DMS79 treated with DMSO at 0.1 percent for 48 hours (cell line): Measurements from ENCODE around the gene NR4A2.
A peak's percentile ranks its signal among the peaks of the same experiment; 100 is the strongest.

Source experiments
- DNase-seq: peaks from one replicate; lab custom pipeline; 2025; lab: John Stamatoyannopoulos, UW

Gene NR4A2

DNA sequence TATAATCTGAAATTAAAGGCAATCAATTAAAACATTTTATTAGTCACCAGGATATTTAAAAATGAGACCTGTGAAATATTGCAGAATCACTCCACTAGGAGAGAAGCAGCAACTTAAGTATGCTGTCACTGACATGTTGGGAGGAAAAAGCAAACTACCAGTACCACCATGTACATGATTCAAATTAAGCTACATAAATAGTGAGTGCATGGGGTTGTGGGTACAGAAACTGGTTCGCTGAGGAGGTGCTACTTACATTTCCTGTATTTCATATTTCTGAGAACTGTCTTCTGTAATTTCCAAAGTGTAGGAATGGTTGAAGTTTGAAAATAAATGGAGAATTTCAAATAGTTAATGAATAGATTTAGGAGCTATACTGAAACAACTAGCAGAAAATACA, 7.9 kb upstream of the NR4A2 start:
- DNase-seq = no peak

GRCh38 chr2:156339865-156340264, 7.3 kb upstream of the NR4A2 start:
- DNase-seq = no peak

DNA sequence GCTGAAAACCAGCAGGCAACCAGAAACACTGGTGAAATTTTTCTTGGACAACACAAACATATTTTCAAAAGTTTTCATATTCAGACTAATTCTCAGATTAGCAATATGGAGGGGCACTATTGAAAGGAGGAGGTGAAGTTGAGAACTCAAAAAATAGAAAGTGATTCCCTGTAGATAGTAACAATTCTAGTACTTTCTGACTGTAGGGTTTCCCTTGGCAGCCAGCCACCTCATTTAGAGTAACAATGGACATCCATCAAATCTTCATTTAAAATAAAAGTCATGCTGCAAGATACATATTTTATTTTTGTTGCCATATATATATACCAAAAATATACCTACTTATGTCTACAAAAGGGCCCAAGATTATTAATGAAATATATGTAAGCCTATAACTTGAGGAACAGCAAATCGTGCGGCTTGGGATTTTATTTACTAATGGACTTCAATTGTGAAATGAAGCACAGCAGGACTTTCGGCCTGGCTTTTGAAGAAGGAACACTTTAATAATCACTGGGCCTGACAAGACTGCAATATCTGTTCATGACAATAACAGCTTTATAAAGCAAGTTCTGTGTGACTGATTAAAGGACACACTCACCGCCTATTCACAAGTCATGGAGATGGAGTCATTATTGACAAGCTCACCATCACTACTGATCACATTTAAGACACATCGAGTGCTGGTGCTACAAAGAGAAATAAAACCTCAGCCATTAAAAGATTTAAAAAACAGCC, 6.8 kb upstream of the NR4A2 start:
- DNase-seq = peak; percentile 90

- DNase-seq = peak; percentile 71
Observed at GRCh38 chr2:156338578-156338977, 6.1 kb upstream of the NR4A2 start.

DNA sequence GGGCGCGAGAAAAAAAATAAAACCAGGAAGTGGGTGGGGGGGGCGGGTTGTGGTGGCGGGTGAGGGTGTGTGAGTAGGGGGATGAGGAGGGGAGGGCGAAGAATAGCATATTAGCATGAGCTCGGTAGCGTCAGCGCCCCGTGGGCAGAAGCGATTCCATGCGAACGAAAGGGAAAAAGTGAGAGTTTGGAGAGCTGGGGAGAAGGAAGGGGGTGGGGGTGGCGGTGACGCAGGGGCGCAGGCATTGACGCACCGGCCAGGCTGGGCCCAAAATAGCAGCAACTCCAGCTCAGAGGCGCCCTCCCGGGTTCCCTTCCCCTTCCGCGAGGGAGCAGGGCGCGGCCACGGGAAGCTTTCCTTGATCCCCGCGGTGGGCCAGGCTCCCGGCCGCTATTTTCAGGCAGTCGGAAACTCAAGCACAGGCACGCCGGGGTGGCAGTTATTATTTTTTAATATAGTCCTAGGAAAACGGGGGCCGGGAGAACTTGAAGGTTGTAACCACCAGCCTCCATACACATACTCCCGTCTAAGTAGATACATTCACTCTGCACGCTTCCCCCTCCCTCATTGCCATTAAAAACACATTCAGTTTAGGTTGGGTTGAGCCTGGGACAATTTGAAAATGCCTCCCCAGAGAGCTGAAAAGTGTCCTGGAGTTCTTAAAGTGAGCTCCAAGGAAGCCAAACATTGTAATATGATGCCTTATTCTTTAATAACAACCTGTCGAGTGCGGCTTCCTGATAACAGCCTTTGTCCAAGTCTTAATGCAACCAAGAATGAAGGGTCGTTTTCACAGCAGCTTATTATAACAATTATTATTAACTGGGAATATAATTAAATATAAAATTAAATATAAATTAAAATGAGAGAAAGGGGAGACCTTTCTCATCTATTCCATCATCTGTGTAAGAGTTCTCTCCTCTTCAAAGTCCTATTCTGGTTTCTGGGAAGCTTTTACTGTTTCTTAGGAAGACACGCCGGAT, 2.3 kb upstream of the NR4A2 start:
- peak; percentile 90 for DNase-seq

- DNase-seq = peak; percentile 72
Observed at GRCh38 chr2:156333951-156334495, 1.5 kb upstream of the NR4A2 start.

DNA sequence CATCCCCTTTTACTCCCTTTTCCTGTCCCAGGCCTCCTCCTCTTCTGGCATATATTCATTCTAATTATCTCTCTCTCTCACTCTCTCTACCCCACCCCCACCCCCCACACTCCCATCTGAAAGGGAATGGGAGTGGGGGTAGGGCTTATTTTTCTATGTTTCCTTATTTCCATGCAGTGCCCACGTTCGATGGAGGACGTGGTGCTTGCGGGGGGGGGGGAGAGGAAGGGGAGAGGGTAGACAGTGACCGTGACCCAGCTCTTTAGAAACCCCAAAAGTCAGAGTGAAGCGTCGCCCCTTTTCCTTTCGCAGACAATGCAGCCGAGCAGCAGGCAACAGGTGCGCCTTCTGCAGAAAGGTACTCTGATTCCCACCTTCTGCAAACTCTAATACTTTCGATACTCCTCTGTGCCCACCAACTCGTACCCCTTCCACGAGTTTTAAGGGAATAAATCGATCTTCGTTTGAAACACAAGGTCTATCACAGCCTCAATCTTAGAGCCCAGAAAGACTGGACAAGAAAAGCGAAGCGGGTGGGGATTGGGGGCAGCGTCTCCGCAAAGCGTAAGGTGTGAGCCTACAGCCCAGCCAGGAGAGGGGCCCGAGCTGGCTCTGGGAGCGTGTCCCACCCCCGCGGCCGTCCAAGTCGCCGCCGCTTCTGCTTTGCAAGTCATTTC, 891 bp upstream of the NR4A2 start:
- DNase-seq = peak; percentile 50

DNA sequence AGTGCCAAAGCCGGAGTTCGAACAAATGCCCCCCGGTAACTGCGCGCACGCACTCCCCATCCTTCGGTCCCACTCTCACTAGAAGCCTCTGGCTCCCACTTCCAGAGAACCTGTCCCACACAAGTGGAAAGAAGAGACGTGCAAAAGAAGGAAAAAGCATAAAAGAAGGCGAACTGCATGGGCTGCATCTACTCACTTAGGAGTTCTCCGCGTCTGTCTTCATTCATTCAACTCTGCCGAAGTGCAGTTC, 312 bp downstream of the NR4A2 start:
- DNase-seq = no peak

DNA sequence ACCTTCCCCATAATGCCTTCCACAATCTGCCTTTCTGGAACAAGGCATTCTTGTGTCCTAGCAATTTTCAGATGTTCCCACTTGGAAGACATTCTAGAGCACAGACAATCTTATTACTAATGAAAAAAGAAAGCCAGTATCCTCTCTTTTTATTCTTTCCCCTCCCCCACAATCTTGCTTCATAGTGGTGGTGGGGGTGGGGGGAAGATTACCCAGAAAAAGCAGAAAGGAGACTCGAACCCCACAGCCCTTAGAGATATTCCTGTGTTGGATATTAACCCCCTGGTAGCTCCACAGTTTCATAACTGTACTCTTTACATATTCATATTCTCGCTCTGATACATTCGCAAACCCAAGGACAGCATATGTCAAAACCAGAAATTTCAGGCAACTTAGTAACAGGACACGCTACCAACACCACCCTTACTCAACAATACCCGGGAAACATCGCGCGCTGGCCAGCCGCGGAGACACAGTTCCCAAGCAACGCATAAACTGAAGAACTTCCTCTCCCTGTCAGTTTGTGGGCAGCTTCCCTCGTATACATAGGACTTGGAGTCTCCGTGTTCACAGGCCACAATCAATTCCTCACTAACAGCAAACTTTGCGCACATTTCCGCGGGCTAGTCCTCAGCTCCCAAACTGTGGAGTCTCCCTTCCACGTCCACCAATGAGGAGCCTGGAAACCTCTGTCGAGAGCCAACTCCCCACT, 793 bp downstream of the NR4A2 start:
- DNase-seq = peak; percentile 25

DNA sequence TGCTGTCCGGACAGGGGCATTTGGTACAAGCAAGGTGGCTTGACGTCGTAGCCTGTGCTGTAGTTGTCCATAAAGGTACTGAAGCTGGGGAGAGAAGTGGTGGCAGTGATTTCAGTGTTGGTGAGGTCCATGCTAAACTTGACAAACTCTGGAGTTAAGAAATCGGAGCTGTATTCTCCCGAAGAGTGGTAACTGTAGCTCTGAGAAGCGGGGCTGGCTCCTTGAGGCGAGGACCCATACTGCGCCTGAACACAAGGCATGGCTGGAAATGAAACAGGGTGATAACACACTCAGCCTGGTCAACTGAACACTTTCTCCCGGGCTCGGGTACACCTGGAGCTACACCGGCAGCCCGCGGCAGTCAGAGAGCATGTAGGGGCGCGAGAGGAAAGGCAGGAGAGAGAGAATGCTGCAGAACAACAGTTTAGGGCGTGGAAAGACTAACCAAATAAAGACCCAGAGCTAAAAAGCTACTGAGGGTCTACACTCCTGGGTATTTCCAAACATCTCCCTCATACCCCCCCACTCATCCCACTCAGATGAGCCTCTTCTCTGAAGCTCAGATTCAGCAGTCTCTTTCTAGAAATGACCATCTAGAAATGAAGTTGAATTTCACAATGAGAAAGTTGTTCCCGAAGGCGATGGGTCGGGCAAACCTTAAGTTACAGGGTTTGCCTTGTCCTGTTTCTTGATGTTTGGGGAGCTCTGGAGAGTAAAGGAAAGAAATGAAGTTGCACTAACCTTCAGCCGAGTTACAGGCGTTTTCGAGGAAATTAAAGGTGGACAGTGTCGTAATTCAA, 2.4 kb downstream of the NR4A2 start:
- no peak for DNase-seq

DNA sequence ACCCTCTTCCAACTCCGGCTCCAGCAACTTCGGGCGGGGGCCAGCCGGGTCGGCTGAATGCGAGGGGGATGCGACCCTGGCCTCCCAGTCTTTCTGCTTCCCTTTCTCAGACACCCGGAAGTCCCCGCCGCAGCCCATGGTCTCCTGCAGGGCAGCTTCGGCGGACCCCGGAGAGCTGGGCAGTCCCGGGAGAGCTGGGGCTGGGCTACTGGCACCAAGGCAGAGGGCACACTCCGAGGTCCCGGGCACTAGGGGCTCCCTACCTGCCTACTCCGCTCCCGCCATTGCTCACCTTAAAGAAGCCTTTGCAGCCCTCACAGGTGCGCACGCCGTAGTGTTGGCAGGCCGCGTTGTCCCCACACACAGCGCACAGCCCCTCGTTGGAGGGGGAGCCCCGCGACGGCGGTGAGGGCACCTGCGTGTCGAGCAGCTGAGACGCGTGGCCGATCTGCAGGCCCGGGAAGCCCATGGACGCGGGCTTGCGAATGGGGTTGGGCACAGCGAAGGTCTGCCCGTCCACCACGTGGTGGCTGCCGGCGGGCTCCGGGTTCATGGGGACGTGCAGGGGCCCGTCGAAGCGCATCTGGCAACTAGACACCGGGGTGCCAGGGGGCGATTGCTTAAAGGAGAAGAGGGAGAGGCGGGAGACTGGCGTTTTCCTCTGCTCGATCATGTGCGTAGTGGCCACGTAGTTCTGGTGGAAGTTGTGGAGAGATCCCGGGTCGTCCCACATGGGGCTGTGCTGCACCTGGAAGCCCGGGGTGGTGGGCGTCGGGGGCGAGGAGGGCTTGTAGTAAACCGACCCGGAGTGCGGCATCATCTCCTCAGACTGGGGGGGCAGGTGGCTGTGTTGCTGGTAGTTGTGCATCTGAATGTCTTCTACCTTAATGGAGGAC, 3.2 kb downstream of the NR4A2 start:
- DNase-seq = no peak

- DNase-seq = no peak
Observed at GRCh38 chr2:156327835-156328695, 4.5 kb downstream of the NR4A2 start.

- no peak for DNase-seq
Observed at GRCh38 chr2:156326526-156327095, 5.9 kb downstream of the NR4A2 start.

DNA sequence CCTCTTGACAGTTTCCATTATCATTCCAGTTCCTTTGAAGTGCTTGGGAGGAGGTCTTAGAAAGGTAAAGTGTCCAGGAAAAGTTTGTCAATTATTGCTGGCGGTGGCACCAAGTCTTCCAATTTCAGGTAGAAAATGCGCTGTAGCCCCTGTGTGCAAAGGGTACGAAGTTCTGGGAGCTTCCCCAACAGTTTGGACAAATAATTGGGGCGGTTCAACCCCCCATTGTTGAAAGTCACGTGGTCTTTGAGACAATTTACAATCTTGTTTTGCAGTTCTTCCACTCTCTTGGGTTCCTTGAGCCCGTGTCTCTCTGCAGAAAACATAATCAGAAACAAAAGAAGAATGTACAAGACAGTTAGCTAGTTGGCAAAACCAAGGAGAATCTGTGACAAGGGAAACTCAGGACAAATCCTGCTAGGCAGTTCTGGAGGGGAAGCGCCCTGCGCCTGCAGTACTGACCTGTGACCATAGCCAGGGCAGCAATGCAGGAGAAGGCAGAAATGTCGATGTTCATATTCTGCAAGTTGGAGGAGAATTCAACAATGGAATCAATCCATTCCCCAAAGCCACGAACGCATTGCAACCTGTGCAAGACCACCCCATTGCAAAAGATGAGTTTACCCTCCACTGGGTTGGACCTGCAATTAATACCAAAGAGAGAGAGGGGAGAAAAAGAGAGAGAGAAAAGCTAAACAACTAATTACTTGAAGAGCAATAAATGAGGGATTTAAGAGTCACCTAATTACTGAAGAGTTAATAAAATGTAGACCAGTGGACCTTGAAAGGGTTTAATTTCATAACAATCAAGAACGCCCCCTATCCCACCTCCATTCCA, 6.6 kb downstream of the NR4A2 start:
- no peak for DNase-seq

DNA sequence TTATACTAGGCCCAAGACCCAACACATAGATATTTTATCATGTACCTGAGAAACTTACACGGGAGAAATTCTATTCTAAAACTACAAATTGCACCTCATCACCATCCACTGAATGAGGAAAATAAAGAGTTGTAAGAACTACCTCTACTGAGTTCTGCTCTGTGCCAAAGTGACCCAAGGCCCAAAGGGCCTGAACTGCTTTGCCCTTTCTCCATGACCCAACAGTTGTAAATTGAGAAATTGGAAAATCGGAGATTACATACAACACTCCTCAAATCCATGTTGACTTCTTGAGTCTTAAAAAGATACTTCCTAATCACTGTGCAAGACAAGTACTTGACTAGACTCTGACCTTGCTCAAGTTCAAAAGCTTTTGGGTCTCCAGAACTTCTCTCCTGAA, 8.8 kb downstream of the NR4A2 start:
- DNase-seq = no peak

GRCh38 chr2:156322686-156323231, 9.8 kb downstream of the NR4A2 start:
- no peak for DNase-seq

DNA sequence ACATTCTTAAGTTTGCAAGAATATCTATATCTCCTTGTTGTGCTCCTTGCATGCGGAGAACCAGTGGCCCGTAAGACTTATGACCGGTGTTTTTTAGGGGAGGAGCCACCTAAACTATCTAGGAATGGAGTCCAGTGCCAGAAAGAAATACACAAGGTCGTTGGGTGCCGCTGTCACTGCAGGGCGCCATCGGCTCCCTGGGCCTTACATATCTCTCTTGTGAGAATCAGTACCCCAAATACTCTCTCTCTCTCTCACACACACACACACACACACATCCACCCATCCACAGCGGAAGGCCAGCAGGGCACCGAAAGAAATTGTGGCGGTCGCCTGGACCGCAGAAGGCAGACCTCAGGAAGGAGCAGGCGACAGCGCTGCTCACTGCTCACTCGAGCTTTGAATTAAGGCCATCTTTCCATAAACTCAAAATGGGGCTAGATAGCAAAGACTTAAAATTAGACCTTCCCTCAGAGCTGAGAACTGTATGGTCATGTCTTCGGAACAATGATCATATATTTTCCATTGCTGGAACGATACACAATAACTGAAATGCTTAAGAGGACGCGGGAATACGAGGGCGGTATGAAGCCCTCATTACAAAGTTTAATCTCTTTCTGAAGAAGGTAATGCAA, 10.4 kb downstream of the NR4A2 start:
- no peak for DNase-seq
